GM21447 (cell line): Measurements from ENCODE around the gene EIF2B5.
"Not testable (repeated sequence)": the region's sequence is repeated elsewhere in the genome, so short reads cannot be mapped to it uniquely, and the experiment has no call there.

Experiments used
- ATAC-seq: cut with Tn5 transposase; IDR thresholded peaks from one replicate; pipeline ENCODE4 v1.9.1; 2021; ENCODE audit not compliant: unreplicated experiment

EIF2B5 gene

DNA sequence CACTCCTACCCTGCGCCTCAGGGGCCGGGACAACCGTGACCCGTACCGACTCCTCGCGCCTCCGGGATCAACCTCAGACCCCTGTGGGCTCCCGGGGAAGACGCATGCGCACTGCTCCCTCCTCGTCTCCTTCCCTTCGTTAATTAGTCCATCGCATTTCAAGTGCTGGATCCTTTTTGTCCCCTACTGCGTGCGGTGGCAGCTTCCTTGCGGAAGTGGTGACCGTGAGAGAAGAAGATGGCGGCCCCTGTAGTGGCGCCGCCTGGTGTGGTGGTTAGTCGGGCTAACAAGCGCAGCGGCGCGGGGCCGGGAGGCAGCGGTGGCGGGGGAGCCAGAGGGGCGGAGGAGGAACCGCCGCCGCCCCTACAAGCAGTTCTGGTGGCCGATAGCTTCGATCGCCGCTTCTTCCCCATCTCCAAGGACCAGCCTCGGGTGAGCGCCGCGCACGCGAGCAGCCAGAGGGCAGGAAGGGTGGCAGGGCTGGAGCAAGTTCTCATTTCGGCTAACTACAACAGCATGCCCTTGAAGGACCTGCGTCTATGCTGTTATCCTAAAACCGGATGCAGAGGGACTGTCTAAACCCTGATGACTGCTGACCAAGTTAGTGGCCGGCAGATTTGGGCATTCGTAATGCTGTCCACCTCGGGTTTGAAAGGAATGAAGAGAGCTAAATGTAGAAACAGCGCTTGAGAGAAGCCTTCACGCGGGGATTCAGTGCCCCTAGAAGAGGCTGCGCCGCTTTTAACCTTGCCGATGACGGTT lies at the start of gene EIF2B5:
Gene EIF2B5 (plus strand): TSS at position 210 of the 762 bp plus-strand sequence. CDS start 28 bp downstream, at position 238.
- ATAC-seq = peak; percentile 84

DNA sequence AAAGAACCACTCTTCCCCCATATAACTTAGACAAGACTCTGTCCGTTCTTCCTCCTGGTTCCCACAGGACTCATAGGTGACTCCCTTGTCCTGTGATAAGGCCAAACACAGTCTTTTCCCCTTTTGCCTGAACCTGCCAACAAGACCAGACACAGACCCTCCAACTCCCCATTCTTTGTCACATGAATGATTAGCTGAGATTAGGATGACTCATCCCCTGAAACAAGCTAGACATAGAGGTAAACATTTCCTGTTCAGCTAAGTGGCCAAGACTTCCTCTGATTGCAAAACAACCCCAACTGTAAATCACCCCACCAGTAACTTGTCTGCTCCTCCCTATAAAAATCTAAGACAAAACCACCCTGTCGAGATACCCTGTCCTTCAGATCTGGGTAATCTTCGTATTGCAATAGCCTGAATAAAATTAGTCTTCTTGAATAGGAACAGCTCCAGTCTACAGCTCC lies 49.7 kb upstream of the EIF2B5 start:
- no peak for ATAC-seq

DNA sequence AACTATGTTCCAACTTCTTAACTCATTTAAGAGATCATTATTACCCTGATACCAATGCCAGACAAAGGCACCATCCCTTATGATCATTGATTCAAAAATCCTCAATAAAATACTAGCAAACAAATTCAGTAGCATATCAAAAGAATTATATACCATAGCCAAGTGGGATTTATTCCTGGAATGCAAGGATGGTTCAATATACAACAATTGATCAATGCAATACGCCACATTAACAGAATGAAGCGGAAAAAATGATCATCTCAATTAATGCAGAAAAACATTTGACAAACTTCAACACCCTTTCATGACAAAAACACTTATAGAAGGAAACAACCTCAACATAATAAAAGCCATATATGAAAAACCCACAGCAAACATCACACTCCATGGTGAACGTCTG lies 43.0 kb upstream of the EIF2B5 start:
- no peak for ATAC-seq

DNA sequence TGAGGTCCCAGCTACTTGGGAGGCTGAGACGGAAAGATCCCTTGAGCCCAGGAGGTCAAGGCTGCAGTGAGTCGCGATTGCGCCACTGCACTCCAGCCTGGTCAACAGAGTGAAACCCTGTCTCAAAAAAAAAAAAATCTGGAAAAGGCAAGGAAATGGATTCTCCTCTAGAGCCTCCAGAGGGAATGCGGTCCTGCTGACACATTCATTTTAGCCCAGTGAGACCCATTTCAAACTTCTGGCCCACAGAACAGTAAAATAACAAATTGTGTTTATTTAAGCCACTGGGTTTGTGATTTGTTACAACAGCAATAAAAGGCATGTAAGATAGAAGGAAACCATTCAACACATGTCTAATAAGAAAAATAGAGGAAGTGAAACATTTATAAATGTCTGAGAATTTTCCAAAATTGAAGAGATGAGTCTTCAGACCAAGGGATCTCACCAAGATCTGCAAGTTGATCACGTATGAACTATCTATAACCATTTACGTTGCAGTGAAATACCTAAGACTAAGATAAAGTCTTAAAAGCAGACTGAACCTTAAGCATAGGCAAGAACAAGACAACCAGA lies 38.3 kb upstream of the EIF2B5 start, which contains the start of gene HTR3E:
Gene HTR3E (plus strand): TSS at position 254 of the 573 bp plus-strand sequence. CDS start 466 bp downstream, outside the sequence.
- no peak for ATAC-seq

DNA sequence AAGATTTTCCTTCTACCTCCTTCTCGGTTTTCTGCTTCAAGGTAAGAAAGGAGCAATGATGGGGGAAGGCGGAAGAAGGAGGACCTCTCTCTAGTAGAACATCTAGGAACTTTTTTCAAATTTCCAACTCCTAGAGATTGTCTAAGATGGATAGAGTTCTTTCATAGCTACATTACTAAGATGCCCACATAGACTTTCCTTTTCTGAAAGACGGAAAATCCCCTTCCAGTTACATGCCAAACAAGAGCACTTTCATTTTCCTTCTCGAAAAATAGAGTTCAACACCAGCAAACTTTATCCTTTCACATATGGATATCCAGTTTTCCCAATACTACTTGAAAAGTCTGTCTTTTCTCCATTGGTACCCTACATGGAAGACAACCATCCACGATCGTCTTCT lies 37.6 kb upstream of the EIF2B5 start:
- no peak for ATAC-seq

DNA sequence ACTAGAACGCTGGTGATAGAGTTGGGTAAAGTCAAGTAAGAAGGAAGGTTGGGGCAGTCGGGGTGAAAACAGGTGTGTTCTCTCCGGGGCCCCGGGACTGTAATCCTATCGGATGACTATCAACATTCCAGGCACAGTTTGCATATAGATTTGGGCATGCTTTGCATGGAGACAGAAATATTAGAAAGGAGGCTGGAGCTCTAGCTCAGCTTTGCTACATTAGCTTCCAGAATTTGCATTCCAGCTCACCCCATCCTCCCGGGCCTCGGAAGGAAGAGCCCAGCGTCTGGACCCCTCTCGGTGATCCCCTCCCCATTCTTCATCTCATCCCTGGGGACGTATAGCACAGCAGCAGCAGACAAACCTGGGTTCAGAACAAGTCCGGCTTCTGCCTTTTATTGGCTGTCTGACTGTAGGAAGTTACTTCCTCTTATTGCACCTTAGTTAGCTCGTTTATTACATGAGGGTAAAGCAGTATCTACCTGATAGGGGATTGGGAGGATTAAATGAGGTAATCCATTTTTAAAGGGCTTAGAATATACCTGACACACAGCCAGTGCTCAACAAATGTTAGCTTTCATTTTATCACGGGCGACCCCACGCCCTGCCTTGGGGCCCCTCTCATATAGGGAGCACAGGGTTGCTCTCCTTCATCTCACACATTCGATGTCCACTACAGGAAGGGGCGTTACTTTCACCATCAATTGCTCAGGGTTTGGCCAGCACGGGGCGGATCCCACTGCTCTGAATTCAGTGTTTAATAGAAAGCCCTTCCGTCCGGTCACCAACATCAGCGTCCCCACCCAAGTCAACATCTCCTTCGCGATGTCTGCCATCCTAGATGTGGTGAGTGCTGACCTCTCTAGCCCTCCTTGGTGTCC lies 35.1 kb upstream of the EIF2B5 start:
- ATAC-seq = no peak

DNA sequence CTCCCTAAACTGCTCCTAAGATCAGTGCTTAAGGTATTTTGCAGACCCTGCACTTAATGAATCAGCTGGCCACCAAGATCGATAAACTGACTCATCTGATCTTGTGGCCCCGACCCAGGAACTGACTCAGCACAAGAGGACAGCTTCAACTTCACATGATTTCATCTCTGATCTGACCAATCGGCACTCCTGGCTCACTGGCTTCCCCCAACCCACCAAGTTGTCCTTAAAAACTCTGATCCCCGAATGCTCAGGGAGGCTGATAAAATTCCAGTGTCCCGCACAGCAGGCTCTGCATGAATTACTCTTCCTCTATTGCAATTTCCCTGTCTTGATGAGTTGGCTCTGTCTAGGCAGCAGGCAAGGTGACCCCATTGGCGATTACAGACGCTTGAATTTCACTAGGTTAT lies 24.8 kb upstream of the EIF2B5 start:
- no peak for ATAC-seq

DNA sequence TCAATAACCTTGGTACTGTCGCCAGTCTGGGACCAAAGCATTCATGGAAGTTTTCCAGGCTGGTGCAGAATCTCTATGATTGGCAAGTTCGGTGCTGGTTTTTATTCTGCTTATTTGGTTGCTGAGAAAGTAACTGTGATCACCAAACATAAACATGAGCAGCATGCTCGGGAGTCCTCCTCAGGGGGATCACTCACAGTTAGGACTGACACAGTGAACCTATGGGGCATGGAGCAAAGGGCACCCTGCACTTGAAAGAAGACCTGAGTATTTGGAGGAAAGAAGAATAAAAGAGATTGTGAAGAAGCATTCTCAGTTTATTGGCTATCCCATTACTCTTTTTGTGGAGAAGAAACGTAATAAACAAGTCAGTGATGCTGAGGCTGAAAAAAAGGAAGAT lies 19.1 kb upstream of the EIF2B5 start:
- no peak for ATAC-seq

DNA sequence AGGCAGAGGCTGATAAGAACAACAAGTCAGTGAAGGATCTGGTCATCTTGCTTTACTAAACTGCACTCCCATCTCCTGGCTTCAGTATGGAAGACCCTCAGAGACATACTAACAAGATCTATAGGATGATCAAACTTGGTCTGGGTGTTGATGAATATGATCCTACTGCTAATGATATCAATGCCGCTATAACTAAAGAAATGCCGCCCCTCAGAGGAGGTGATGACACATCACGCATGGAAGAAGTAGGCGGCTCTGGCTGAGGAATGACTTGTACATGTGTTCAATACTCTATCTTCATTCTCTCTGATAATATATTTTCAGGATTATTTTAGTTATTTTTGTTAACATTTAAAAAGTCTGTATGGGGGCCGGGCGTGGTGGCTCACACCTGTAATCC lies 17.5 kb upstream of the EIF2B5 start:
- ATAC-seq = no peak

DNA sequence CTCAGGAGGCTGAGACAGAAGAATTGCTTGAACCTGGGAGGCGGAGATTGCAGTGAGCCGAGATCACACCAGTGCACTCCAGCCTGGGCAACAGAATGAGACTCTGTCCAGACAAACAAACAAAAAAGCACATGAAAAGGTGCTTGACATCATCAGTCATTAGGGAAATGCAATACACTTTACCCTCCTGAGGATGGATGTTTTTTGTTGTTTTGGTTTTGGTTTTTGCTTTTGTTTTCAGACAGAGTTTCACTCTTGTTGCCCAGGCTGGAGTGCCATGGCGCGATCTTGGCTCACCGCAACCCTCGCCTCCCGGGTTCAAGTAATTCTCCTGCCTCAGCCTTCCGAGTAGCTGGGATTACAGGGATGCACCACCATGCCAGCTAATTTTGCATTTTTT lies 14.1 kb upstream of the EIF2B5 start:
- ATAC-seq = not testable (repeated sequence)

DNA sequence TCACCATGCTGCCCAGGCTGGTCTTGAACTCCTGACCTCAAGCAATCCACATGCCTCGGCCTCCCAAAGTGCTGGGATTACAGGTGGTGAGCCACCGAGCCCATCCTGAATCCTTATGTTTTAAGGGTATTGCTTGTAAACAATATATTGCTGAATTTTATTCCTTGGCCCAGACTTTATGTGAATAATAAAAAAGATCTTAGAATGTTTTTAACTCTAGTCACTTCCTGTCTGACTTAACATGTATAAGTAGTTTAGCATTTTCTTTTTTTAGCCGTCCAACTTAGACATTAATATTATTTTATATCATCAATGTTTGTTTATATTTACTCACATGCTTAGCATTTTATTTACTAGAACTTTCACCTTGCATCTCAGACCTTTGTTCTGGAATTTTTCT lies 9.2 kb upstream of the EIF2B5 start:
- no peak for ATAC-seq

DNA sequence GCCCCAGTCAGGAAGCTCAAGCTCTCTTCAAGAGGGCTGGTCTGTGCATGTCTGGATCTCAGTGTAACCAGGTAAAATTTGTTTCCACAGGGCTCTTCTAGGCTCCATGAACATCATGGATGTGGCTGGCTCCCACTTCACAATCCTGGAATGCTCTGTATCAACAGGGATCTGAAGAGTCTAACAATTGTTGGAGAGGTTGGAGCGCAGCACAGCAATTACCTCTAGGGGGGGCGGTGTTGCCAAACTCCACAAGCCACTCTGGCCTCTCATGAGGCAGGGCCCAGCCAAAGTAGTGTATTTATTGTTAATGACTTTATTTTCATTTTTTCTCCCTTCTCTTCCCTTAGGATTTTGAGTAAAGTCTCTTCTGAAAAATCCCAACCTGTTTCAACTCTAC lies 6.1 kb upstream of the EIF2B5 start:
- no peak for ATAC-seq

DNA sequence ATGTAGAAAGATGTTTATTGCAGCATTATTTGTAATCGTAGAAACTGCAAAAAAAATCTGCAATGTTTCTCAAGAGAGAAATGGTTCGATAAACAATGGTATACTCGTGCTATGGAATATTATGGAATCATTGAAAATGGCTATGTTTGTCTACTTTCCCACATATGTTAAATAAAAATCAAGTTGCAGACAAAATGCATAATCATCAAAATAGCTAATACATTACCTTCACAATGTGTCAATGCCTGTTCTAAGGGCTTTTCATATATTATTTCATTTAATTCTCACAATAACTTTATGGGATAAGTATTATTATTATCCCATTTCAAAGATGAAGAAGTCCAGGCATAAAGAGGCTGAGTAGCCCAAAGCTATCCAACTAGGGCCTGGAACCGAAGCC lies 2.2 kb upstream of the EIF2B5 start:
- no peak for ATAC-seq

DNA sequence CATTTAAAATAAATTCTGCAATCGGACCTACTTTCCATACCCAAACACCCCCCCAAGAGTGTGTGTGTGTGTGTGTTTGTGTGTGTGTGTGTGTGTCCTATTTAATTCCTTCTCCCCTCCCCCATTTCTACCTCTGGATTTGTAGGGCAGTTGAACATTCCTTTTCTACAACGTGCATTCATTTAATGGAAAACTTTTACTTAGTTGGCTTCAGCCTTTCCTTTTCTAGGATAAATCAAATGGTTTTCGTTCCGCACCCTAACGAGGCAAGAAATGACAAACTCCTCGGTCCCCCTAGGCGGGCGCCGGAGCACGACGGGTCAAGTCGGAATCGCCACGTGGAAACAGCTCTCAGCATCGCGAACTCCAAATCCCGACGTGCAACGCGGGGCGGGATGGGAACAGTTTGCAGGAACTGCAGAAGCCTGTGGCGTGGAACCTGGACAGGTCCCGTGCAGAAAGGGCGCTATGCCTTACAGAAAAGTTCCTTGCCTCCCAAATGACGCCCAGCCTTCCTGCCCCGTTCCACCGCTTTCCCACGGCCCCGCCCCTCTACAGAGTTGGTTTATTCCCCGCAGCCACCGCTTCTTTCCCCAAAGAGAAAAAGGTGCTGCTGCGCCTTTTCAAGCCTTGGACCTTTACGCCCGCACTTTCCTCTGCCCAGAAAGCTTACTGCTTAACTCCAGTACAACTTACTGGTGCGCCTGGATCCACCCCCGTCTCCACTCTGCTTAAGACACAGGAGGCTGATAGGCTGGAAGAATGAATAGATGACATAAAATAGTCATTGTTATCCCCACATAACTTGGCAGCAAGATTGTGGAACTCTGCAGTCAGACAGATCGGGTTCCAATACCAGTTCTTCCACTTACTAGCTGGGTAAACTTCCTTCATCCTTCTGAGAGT lies 1.1 kb upstream of the EIF2B5 start:
- ATAC-seq = peak; percentile 33

DNA sequence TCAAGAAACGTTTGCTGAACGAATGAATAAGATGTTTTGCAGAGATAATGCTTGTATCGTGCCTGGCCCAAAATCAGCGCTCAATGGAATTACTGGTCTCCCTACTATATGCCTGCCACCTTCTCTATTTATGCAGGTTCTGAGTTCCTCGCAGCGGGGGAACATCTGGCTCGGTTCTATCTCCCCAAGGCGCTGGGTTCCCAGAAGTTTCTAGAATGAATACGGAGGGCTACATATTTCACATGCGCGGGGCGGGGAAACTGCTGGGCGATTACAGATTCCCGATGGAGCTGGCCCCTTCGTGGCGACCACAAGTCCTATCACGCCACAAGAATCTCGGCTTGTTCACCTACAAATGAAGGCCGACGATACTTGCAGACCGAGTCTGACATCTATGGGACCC lies 411 bp upstream of the EIF2B5 start:
- peak; percentile 23 for ATAC-seq

DNA sequence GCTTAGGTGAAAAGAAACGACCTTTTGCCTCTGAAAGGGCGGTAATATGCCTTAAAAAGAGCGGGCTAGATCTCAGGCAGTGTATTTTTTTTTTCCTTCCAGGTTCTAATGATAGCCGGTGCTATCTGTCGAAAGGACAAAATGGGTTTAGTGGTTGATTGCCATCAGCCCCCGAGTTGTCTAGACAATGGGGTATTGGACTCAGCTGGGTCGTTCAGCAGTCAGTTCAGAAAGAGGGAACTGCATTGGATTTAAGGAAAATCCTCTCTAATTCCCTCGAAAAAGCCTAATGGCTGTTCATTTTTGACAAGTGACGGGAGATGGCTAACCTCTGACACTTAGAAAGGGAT lies 728 bp downstream of the EIF2B5 start:
- ATAC-seq = no peak

DNA sequence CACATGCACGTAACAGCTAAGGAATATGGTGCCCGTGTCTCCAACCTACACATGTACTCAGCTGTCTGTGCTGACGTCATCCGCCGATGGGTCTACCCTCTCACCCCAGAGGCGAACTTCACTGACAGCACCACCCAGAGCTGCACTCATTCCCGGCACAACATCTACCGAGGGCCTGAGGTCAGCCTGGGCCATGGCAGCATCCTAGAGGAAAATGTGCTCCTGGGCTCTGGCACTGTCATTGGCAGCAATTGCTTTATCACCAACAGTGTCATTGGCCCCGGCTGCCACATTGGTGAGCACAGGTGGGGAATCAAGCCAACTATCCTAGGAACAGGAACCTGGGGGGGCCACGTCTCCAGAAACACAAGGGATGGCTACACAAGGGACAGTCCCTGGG lies 5.3 kb downstream of the EIF2B5 start:
- ATAC-seq = no peak

DNA sequence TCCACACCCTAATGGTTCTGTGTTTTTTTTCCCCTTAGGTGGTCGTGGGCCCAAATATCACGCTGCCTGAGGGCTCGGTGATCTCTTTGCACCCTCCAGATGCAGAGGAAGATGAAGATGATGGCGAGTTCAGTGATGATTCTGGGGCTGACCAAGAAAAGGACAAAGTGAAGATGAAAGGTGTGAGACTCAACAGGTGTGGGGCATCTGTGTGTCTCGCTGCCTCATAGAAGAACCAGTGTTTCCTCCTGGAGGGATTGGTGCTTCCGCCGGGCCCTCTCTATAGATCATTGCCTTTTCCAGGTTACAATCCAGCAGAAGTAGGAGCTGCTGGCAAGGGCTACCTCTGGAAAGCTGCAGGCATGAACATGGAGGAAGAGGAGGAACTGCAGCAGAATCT lies 7.0 kb downstream of the EIF2B5 start:
- no peak for ATAC-seq

DNA sequence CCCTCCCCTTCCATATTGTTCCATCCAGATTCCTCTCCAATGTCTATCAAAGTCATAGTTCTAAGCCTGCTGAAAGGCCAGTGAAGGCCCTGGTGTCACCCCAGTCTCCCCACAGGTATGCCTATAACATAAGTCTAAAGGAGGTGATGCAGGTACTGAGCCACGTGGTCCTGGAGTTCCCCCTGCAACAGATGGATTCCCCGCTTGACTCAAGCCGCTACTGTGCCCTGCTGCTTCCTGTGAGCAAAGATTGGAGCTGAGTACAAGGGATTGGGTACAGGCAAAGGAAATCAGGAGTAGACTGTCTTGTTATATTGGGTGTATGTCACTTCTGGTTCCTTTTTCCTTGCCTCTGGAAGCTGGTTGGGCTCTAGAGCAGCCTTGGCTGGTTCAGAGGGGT lies 8.2 kb downstream of the EIF2B5 start:
- ATAC-seq = no peak

DNA sequence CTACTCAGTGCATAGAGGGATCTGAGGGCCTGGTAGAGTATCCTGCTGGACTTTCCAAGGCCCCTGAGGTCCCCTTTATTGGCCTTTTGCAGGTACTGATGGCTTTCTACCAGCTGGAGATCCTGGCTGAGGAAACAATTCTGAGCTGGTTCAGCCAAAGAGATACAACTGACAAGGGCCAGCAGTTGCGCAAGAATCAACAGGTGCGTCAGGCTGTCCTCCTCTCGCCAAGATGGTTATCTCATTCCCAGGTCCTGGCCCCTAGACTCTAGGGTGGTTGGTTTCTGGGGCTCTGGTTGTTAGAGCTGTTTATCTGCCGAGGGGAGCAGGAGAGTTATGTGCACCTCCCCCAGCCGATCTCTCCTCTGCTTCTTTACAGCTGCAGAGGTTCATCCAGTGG lies 9.3 kb downstream of the EIF2B5 start:
- no peak for ATAC-seq

DNA sequence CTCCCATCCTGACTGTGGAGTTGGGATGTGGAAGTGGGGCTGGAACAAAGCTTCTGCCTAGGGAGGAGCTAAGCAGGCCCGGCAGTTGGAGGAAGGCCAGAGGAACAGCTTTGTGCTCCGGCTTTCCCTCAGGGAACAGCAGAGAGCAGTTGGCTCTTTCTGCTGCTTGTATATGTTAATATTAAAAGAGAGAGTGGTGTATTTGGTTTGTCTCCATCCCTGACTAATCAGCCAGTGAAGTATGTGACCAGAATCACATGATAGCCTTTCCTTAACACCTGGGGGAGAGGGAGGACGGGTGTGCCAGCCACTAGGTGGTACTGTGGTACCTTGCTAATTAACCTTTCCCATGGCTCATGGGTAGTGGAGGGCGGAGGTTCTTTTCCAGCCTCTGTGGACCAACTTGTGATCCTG lies 10.0 kb downstream of the EIF2B5 start:
- no peak for ATAC-seq
